ENCODE measurements around the gene GTF2A1. TPM values are rescaled to one million over a fixed set of nuclear protein-coding genes. Genes with fewer than 3 reads are reported as not detected.

GTF2A1 gene
- total RNA-seq, 1 donor from 2014 or later, result 42.0 TPM

DNA sequence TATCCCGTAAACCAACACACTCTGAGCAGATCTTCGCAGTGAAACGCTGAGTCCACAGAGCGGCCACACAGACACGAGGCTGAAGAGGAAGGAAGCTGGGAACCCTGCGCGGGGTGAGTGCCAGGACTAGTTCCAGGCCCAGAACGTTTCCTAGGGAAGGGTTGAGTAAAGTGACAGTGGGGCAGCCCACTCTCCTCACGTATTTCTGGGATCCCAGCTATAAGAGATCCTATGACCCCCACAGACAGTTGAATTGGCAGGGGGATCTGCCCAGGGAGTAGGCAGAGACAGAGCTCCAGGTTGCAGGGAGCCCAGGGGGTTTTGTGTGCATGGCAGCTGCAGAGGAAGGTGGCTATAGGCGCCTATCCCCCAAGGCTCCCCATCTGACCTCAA, 51.1 kb downstream of the GTF2A1 start:
- H3K4me1 Mint-ChIP-seq, result peaks cover 22% of the 10 kb centered on the region
- TF ChIP-seq, protein P1, sequence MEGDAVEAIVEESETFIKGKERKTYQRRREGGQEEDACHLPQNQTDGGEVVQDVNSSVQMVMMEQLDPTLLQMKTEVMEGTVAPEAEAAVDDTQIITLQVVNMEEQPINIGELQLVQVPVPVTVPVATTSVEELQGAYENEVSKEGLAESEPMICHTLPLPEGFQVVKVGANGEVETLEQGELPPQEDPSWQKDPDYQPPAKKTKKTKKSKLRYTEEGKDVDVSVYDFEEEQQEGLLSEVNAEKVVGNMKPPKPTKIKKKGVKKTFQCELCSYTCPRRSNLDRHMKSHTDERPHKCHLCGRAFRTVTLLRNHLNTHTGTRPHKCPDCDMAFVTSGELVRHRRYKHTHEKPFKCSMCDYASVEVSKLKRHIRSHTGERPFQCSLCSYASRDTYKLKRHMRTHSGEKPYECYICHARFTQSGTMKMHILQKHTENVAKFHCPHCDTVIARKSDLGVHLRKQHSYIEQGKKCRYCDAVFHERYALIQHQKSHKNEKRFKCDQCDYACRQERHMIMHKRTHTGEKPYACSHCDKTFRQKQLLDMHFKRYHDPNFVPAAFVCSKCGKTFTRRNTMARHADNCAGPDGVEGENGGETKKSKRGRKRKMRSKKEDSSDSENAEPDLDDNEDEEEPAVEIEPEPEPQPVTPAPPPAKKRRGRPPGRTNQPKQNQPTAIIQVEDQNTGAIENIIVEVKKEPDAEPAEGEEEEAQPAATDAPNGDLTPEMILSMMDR (conservative IDR thresholded peaks at IDR 0.05), result no peak
- DNase-seq (ENCODE audit: low read depth, low spot score), result no peak
- H3K9me3 Mint-ChIP-seq, result peaks cover 2% of the 10 kb centered on the region
- peak overlapping the region; percentile 87 for H3K4me3 Mint-ChIP-seq
- H3K27me3 Mint-ChIP-seq (ENCODE audit: low read depth), result no peaks in the 10 kb centered on the region
- H3K27ac Mint-ChIP-seq (ENCODE audit: unreplicated experiment), result peak overlapping the region; percentile 98
- no peaks in the 10 kb centered on the region for H3K36me3 Mint-ChIP-seq (ENCODE audit: low read depth)

DNA sequence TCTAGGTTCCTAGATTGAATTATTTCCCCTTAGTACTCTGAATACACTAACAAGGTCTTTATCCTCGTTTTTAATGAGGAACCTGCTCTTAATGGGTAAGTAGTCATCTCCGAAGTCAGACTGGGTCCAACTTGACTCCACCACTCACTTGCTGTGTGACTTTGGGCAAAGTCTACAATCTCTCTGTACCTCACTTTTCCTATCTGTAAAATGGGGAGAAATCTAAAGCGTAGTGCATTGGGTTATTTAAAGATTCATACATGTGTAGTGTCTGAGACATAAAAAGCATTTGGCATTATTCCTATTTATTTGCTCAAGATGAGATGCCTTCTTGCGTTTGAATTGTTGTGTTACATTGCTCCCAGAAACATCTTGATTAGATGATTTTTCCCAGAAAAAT, 51.5 kb downstream of the GTF2A1 start:
- H3K36me3 Mint-ChIP-seq (ENCODE audit: low read depth), result no peaks in the 10 kb centered on the region
- no peaks in the 10 kb centered on the region for H3K27me3 Mint-ChIP-seq (ENCODE audit: low read depth)
- peak overlapping the region; percentile 87 for H3K4me3 Mint-ChIP-seq
- no peak for DNase-seq (ENCODE audit: low read depth, low spot score)
- H3K9me3 Mint-ChIP-seq, result no peaks in the 10 kb centered on the region
- peaks cover 22% of the 10 kb centered on the region for H3K4me1 Mint-ChIP-seq
- H3K27ac Mint-ChIP-seq (ENCODE audit: unreplicated experiment), result no peak overlapping the region
- TF ChIP-seq, protein P1 (conservative IDR thresholded peaks at IDR 0.05), result no peak

DNA sequence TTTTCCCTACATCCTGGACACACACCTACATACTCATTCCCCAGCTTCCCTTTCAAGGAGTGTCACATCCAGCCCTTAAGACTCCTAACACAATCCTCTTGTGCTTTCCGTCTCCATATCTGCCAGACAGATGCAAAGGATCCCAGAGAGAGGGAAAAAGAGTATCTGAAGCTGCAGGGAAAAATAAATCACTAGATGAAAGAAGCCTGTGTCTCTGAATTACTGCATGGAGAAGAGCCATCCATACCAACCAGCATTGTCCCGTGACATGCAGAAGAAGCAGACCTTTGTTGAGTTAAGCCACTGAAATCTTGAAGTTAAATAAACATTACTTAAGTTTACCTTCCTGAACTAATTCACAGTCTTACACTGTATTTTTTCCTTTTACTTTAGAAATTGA, 54.6 kb downstream of the GTF2A1 start:
- Mint-ChIP-seq H3K4me3 (peak overlapping the region; percentile 28), H3K4me1 (peaks cover 22% of the 10 kb centered on the region), H3K36me3 (ENCODE audit: low read depth) (no peaks in the 10 kb centered on the region), H3K27me3 (ENCODE audit: low read depth) (no peaks in the 10 kb centered on the region), H3K9me3 (peaks cover 3% of the 10 kb centered on the region), H3K27ac (ENCODE audit: unreplicated experiment) (no peak overlapping the region)
- no peak for DNase-seq (ENCODE audit: low read depth, low spot score)
- TF ChIP-seq, protein P1 (conservative IDR thresholded peaks at IDR 0.05), result no peak

DNA sequence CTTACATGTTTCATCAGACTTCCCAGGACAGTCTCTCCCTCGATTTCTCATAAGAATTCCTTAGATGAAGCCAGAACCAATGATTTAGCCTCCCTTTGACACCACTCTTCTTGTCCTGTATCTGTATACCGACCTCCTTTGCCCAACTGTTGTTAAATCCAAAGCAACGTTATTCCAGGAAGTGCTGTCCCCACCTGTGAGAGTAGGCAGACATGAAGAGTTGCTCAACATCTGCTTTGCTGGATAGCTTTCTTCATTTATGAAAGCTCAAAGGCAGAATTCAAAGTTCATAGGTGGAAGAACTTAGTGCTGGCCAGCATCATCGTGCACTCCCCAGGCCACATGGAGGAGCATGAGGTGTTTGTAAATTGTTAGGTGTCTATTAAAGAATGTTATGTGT, 55.6 kb downstream of the GTF2A1 start:
- no peak overlapping the region for H3K4me3 Mint-ChIP-seq
- H3K27me3 Mint-ChIP-seq (ENCODE audit: low read depth), result no peaks in the 10 kb centered on the region
- DNase-seq (ENCODE audit: low read depth, low spot score), result no peak
- peaks cover 3% of the 10 kb centered on the region for H3K9me3 Mint-ChIP-seq
- H3K36me3 Mint-ChIP-seq (ENCODE audit: low read depth), result no peaks in the 10 kb centered on the region
- H3K27ac Mint-ChIP-seq (ENCODE audit: unreplicated experiment), result no peak overlapping the region
- H3K4me1 Mint-ChIP-seq, result peaks cover 16% of the 10 kb centered on the region
- TF ChIP-seq, protein P1 (conservative IDR thresholded peaks at IDR 0.05), result no peak

DNA sequence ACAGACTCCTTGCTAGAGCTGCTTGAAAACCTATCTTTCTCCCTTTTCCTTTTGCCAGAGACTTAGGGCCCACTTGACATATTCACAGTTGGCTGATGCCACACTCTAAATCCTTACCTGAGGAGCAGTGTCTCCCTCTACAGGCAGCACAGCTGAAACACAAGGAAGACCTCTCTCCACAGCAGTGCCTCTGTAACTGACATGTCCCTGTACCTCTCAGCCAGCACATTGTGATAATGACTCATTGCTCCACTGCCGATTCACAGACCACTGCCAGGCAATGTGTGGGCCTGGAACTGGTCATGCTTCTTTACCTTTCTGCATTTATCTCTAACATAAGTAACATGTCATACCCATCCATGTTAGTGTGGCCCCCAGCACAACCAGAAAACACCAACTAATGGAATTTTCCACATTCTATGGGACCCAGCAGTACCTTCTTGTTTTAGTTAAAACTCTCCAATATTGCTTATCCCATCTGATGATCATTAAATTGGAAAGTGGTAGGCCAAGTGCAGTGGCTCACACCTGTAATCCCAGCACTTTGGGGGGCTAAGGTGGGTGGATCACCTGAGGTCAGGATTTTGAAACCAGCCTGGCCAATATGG, 56.5 kb downstream of the GTF2A1 start:
- TF ChIP-seq, protein P1 (conservative IDR thresholded peaks at IDR 0.05), result peak; percentile 69
- Mint-ChIP-seq H3K27ac (ENCODE audit: unreplicated experiment) (no peak overlapping the region), H3K4me1 (peaks cover 9% of the 10 kb centered on the region), H3K4me3 (no peak overlapping the region), H3K9me3 (peaks cover 3% of the 10 kb centered on the region), H3K27me3 (ENCODE audit: low read depth) (no peaks in the 10 kb centered on the region), H3K36me3 (ENCODE audit: low read depth) (no peaks in the 10 kb centered on the region)
- DNase-seq (ENCODE audit: low read depth, low spot score), result peak; percentile 38

Measured in neural crest cell (in vitro differentiated cells).